ENCODE data around the gene ORC3.
"Not testable (repeated sequence)": the region's sequence is repeated elsewhere in the genome, so short reads cannot be mapped to it uniquely, and the experiment has no call there.

Gene ORC3

DNA sequence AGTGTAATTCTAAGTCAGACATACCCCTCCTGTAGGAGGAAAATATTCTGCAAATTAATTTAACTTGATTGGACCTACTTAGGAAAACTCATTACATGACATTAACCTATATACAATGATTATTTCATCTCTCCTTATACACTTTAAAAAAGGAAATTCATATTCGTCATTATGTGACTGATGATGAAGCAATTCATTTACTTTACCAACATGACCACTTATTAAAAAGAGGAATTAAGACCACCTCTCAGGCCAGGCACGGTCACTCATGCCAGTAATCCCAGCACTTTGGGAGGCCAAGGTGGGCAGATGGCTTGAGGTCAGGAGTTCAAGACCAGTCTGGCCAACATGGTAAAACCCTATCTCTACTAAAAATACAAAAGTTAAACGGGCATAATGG lies 100.5 kb downstream of the ORC3 start:
- in situ Hi-C loops (cut with MboI; ENCODE audit: low sequenced_read_pairs), result no loop called here

DNA sequence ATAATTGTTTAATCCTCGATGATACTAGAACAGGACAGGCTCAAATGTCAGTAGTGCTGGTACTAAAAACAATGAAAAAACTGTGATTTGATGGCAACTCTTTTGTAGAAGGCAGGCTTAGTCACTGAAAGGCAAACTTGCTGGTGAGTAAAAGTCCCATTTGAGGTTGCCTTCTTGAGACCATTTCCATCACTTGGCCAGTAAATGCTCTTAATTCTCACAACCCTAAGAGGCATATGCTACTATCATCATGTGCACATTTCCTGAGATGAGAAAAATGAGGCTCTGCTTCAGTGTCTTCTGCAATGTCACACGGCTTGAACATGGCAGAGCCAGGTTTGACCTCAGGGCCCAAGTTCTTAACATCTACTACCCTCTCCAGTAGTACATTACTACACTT lies 102.2 kb downstream of the ORC3 start:
- in situ Hi-C loops (cut with MboI; ENCODE audit: low sequenced_read_pairs), result no loop called here

DNA sequence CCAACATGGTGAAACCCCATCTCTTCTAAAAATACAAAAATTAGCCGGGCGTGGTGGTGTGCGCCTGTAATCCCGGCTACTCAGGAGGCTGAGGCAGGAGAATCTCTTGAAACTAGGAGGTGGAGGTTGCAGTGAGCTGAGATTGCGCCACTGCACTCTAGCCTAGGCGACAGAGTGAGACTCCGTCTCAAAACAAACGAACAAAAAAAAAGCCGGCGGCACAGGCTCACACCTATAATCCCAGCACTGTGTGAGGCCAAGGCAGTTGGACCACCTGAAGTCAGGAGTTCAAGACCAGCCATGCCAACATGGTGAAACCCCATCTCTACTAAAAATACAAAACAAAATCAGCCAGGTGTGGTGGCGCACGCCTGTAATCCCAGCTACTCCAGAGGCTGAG lies 106.9 kb downstream of the ORC3 start:
- in situ Hi-C loops (cut with MboI; ENCODE audit: low sequenced_read_pairs), result not testable (repeated sequence)

DNA sequence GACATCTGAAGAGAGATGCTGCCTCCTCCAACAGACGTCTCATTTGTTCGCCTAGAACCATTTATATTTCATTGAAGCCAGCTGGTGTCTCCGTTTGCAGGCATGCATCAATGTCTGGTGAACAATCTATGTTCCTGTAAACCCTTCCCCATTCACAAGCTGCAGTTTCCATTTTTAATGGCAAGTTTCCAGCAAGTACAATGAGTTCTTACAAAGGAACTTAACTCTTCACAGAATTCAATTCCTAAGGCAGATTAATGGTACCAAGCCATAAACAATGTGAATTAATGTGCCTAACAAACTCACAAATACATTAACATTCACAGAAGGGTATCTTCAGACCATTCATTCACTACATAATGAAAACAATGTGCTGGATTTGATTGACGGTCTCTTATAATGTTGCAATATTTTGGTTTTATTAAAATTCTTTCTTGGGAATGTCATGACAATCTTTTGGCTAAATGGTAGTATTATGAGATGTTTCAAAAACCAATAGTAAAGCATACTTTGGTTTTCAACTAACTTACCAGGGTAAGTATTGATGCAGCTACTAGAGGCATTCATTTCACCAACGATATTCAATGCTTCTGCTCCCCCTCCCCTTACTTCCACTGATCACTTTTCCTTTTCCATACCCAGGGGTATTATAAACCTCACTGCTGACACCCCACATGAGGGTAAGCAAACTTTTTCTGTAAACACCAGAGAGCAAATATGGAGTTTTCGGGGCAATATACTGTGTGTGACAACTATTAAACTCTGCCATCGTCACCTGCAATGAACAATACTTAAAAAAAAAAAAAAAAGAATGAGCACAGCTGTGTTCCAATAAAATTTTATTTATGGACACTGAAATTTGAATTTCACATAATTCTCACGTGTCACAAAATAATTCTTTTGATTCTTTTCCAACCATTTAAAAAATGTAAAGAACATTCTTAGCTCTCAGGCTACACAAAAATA lies 107.9 kb downstream of the ORC3 start:
- in situ Hi-C loops (cut with MboI; ENCODE audit: low sequenced_read_pairs), result no loop called here

DNA sequence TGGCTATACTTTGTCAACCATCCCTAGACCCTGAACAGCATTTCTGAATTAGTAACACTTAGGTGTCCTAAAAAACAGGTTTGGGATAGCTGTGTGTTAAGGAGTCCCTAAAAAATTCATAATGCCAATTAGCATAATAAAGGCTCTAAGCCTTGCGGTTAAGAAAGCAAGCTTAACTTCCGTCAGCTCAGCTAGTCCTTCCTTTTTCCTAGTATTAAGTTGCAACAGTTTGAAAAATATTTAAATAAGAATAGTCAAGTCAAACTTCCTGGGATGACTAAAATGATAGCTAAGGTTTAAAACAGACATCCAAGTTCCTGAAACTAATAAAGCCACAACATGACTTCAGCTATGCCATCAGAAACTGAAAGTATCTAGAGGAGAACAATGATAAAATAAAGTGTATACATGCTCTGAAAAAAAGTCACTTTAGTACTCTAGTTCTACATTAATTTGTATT lies 108.6 kb downstream of the ORC3 start:
- in situ Hi-C loops (cut with MboI; ENCODE audit: low sequenced_read_pairs), result no loop called here

DNA sequence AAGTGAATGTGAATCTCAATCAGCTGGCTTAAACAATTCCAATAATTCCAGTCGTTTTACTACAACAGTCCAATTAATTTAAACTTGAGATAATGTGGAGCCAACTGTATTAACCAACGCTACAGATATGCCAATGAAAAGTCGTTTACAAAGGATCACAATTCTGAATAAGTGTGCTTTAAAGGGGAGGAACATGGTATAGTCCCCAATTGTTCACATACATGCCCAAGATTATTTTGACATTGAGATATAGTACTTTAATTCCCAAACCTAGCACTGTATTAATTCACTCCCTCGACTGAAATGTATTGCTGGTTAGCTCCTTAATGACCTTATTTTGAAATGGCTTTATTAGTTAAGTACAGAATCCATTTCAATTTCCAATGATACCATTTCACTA lies 109.6 kb downstream of the ORC3 start:
- in situ Hi-C loops (cut with MboI; ENCODE audit: low sequenced_read_pairs), result no loop called here

DNA sequence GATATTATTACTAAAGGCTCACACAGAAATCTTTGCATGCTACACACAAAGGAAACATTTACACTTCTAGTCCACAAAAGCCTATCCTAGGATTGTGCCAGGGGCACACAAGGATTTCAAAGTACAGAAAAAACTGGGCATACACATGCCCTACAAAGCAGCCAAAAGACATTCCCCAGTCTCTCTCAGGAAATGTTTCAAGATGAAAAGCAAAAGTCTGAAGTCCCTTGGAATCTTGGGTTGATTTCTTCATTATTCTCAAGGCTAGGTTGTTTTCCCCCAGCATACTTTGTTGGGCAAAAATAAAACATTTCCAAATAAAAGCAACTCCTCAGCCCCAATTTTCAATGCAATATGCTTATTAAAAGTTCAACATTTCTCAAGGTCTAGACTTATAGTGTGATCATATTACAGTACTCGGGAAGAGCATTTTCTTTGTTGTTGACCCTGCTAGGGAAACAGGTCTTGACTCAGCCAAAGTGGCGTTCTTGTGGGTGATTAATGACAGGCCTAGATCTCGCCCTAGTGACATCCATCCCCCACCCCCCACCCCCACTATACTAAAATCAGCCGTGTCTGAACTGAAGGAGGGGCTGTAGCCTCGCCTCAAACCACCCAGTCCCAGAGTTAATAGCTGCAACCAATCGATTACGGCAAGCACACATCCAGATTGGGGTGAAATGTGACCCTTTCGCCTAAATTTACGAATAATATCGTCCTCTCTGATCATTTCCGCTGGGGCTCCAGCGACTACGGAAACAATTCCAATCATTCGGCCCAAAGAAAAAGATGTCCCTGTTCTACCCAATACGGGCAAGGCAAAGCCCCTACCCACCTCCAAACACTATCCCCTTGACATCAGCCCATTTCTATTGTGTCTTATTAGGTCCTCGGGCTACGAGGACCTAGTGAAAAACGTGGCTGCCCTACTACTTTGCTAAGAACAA lies 110.7 kb downstream of the ORC3 start:
- in situ Hi-C loops (cut with MboI; ENCODE audit: low sequenced_read_pairs), result no loop called here

DNA sequence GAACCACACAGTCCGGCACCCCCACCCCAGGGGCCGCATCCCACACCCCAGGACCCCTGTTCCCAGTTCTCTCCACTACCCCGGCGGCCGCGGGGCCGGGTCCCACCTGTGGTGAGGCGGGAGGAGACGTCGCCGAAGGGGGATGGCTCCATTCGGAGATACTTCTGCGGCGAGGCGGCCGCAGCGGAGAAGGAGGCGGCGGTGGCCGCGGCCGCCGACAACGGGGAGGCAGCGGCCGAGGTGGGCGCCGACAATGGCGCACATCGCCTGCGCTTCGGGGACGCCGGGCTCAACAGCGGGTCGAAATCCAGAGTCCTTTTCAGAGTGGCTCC lies 111.4 kb downstream of the ORC3 start:
- in situ Hi-C loops (cut with MboI; ENCODE audit: low sequenced_read_pairs), result no loop called here

DNA sequence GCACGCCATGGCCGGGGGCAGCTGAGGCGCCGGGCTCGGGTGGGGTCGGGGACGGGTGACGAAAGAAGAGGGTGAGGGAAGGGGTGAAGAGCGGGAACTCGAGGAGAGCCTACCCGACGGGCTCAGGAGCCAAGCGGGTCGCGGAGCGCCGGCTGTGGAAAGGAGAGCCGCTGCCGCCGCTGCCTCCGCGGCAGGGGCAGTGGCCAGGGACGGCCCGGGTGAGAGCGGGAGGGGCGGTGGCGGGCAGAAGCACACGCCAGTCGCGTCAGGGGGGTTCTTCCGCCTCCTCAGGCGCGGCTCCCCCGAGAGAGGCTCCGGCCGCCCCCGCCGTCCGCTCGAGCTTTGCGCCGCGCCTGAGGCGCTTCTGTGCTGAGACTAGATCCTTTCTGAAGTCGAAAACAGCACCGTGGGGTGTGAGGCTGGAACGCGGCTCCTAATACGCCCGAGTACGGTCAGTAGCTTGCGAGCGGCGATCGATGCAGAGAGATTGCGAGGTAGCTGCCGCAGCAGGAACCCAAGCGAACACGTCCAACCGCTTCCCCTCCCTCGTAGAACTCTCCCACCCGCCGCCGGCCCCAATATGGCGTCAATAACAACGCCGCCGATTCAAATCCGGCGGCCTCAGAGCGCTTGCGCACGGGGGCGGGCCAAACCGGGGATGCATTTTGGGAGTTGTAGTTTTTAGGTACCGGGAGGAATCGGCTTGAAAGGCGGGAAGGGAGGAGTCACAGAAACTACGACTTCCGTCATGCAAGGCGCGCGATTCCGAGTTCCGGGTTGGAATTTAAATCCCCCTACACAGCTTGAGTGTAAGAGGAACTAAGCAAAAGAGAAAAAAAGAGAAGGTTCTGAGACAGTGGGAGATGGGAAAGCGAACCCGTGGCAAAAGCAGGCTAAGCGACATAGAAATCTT lies 112.0 kb downstream of the ORC3 start, which contains the start of gene AKIRIN2:
TSS of gene AKIRIN2 (minus strand) at position 558 of the 913 bp plus-strand sequence. CDS start at position 9, 549 bp downstream.
- in situ Hi-C loops (cut with MboI; ENCODE audit: low sequenced_read_pairs), result no loop called here

DNA sequence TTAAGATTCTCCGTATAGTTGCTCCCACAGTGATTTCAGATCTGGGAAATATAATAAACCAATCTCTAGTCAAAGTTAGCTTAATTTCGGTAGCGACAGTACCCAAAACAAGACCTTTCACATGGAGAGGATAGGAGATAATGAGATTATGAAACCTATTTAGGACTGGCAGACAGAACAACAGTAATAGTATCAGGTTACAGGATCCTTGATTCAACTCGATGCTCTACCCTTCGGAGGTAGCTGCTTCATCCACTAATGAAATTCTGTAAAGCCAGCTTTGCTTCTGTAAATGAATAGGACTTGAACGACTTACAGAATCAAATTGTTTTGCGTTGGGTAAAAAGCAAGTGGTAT lies 112.6 kb downstream of the ORC3 start:
- in situ Hi-C loops (cut with MboI; ENCODE audit: low sequenced_read_pairs), result no loop called here

DNA sequence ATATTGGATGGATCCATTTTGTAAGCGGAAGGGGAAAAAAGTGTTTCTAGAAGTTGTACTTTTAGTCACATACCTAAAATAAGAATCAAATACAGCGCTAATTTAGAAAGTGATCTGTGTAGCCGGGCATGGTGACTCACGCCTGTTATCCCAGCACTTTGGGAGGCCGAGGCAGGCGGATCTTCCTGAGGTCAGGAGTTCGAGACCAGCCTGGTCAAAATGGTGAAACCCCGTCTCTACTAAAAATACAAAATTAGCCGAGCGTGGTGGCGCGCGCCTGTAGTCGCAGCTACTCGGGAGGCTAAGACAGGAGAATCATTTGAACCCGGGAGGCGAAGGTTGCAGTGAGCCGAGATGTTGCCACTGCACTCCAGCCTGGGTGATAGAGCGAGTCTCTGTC lies 113.1 kb downstream of the ORC3 start:
- in situ Hi-C loops (cut with MboI; ENCODE audit: low sequenced_read_pairs), result not testable (repeated sequence)

DNA sequence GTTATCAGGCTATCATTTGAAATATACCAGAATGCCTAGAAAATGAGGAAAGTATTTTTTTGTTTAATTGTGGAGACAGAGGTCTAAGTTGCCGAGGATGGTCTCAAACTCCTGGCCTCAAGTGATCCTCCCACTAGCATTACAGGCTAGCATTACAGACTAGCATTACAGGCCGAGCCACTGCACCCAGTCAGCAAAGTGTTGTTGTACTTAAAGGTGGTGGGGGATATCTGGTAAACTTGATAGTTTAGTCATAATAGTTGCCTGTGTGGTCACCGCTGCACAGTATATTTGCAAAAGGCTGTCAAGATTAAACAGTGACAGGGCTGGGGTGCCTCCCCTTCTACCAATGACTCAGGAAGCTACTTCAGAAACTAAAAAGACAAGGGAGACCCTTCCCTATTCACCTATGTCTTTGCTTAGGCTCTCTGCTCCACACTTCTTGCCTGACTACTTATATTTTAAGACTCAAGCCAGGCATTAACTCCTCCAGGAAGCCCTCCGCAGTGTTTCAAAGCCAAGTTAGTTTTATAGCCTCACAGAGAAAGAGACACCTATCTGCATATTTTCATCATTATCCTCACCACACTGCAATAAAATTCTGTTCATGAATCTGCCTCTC lies 115.2 kb downstream of the ORC3 start:
- in situ Hi-C loops (cut with MboI; ENCODE audit: low sequenced_read_pairs), result no loop called here

DNA sequence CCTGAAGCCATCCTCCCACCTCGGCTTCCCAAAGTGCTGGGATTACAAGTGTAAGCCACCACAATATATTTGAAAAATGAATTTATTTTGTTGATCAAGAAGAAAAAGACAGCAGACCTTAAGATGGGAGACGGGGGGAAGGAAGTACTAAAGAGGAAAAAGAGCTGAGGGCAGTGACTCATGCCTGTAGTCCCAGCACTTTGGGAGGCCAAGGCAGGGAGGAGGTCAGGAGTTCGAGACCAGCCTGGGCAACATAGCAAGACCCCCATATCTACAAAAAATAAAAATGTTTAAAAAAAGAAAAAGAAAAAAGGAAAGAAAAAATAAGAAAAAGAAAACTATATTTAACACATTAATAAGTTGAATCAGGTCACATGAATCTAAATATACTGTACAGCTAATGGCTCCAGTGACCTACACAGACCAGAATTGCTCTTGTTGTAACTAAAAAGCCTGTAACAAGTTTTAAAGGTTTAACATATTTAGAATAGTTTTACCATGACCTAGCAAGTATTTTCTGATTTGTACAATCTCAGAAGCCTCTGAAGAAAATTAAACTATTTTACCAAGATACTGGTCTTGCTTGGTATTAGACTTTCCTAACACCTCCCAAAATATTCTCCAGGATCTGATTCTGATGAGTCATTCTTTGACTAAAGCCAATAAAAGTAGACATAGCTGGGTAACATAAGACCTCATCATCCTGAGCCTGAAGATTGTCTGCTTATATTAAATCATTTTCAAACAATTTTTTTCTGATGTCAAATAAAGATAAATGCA lies 116.4 kb downstream of the ORC3 start:
- in situ Hi-C loops (cut with MboI; ENCODE audit: low sequenced_read_pairs), result no loop called here

DNA sequence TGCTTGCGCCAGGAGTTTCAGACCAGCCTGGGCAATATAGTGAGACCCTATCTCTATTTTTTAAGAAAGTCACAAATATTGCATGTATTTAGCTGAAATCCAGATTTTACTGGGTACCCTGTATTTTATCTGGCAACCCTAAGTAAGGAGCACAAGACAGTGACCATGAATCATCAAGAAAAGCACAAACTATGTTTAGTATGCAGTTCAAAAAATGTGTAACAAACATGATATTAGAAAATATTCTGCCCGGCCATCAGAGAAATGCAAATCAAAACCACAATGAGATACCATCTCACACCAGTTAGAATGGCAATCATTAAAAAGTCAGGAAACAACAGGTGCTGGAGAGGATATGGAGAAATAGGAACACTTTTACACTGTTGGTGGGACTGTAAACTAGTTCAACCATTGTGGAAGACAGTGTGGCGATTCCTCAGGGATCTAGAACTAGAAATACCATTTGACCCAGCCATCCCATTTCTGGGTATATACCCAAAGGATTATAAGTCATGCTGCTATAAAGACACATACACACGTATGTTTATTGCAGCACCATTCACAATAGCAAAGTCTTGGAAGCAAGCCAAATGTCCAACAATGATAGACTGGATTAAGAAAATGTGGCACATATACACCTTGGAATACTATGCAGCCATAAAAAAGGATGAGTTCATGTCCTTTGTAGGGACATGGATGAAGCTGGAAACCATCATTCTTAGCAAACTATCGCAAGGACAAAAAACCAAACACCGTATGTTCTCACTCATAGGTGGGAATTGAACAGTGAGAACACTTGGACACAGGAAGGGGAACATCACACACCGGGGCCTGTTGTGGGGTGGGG lies 118.9 kb downstream of the ORC3 start:
- in situ Hi-C loops (cut with MboI; ENCODE audit: low sequenced_read_pairs), result not testable (repeated sequence)

DNA sequence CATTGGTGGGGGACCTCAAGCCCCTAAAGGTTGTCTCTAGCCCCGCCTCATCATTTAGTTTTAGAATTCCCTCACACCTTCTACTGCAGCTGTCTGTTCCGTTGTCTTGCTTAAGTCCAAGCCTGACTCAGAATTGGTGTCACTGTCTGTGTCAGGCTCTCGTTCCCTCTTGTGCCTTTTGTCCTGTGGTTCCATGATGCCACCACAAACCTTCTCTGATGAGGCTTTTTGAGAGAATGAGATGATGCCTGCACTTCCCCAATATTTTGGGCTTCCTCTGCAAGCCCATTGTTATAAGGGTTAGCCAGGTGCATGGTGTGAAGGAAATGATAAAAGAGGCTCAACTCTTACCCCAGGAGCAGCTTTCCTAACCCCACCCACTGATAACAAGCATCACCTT lies 120.2 kb downstream of the ORC3 start:
- in situ Hi-C loops (cut with MboI; ENCODE audit: low sequenced_read_pairs), result no loop called here

DNA sequence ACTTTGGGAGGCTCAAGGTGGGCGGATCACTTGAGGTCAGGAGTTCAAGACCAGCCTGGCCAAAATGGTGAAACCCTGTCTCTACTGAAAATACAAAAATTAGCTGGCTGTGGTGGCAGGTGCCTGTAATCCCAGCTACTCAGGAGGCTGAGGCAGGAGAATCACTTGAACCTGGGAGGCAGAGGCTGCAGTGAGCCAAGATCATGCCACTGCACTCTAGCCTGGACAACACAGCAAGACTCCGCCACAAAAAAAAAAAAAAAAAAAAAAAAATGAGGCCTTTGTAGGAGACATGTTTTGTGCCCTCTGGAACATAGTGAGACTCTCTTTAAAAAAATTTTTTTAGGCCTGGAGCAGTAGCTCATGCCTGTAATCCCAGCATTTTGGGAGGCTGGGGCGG lies 122.8 kb downstream of the ORC3 start:
- in situ Hi-C loops (cut with MboI; ENCODE audit: low sequenced_read_pairs), result not testable (repeated sequence)

DNA sequence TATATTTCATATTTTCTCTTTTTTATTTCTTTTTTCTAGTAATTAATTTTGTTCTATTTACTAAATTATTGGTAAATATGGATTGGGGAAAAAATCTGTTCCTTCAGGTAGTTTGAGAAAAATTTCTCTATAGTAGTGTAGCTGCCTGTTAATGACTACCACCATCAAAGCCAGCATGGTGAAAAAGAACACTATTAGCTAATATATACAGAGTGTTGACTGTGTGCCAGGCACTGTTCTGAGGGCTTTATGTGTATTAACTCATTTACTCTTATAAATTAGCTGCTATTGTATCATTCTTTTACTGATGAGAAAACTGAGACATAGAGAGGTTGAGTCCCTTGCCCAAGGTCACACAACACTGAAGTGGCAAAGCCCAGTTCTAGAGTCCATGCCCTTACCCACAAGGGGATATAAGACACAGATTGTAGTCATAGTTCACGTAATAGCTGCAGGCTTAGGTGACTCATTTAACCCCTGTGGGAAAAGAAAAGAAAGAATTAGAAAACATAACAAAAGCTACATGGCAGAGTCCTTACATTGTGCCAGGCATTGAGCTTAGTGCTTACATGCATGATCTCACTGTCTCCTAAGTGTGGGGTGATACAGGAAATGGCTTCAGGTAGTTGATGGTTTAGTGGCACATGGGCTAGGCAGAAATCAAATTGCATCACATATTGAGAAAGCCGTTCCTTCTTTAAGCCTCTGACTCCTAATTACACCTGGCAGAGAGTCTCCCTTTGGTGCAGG lies 124.3 kb downstream of the ORC3 start:
- in situ Hi-C loops (cut with MboI; ENCODE audit: low sequenced_read_pairs), result no loop called here

Data from hTERT RPE-1 (cell line).